Neural crest cell (in vitro differentiated cells): ENCODE measurements around the gene POLR2I. TPM values are rescaled to one million over a fixed set of nuclear protein-coding genes. Genes with fewer than 3 reads are reported as not detected.
A peak's percentile ranks its signal among the peaks of the same experiment; 100 is the strongest.

Source experiments
- DNase-seq: peaks from one replicate; pipeline ENCODE4 v3.0.0; 2021; ENCODE audit warnings: low read depth, mixed read lengths, low spot score
- H3K27ac Mint-ChIP-seq: one replicate; pipeline ENCODE4 v1.8.0; 2021; ENCODE audit warnings: mild to moderate bottlenecking, mixed read lengths; ENCODE audit not compliant: unreplicated experiment
- H3K27me3 Mint-ChIP-seq: 2 replicates; pipeline ENCODE4 v1.8.0; 2021; ENCODE audit warnings: low read depth, mild to moderate bottlenecking, mixed read lengths
- H3K36me3 Mint-ChIP-seq: 2 replicates; pipeline ENCODE4 v1.8.0; 2021; ENCODE audit warnings: low read depth, mild to moderate bottlenecking, mixed read lengths
- H3K4me1 Mint-ChIP-seq: 2 replicates; pipeline ENCODE4 v1.8.0; 2021; ENCODE audit warnings: mixed read lengths
- H3K4me3 Mint-ChIP-seq: one replicate; pipeline ENCODE4 v1.8.0; 2021; ENCODE audit warnings: mild to moderate bottlenecking, mixed read lengths
- H3K9me3 Mint-ChIP-seq: 2 replicates; pipeline ENCODE4 v1.8.0; 2021; ENCODE audit warnings: mixed read lengths
- total RNA-seq: library from RNA; stranded (reverse); gene quantifications from 2 replicates; pipeline ENCODE4 v1.2.1, GENCODE V29; 2021
- TF ChIP-seq, protein P1 (sequence below): fragments of 200-600 bp; sonication (generic); conservative IDR thresholded peaks from 2 replicates; pipeline ENCODE4 v1.5.0; 2021; ENCODE audit warnings: antibody characterized with exemption, mild to moderate bottlenecking

The POLR2I gene
- total RNA-seq, 1 donor from 2014 or later, result 111 TPM

- H3K27me3 Mint-ChIP-seq, result no peaks in the 10 kb centered on the region
- TF ChIP-seq, protein P1, sequence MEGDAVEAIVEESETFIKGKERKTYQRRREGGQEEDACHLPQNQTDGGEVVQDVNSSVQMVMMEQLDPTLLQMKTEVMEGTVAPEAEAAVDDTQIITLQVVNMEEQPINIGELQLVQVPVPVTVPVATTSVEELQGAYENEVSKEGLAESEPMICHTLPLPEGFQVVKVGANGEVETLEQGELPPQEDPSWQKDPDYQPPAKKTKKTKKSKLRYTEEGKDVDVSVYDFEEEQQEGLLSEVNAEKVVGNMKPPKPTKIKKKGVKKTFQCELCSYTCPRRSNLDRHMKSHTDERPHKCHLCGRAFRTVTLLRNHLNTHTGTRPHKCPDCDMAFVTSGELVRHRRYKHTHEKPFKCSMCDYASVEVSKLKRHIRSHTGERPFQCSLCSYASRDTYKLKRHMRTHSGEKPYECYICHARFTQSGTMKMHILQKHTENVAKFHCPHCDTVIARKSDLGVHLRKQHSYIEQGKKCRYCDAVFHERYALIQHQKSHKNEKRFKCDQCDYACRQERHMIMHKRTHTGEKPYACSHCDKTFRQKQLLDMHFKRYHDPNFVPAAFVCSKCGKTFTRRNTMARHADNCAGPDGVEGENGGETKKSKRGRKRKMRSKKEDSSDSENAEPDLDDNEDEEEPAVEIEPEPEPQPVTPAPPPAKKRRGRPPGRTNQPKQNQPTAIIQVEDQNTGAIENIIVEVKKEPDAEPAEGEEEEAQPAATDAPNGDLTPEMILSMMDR, result no peak
- no peaks in the 10 kb centered on the region for H3K9me3 Mint-ChIP-seq
- peaks cover 14% of the 10 kb centered on the region for H3K4me1 Mint-ChIP-seq
- H3K27ac Mint-ChIP-seq, result no peak overlapping the region
- H3K4me3 Mint-ChIP-seq, result no peak overlapping the region
- no peak for DNase-seq
- peaks cover 3% of the 10 kb centered on the region for H3K36me3 Mint-ChIP-seq
Measured at GRCh38 chr19:36152019-36152351, 37.3 kb upstream of the POLR2I start.

- peaks cover 7% of the 10 kb centered on the region for H3K36me3 Mint-ChIP-seq
- no peak overlapping the region for H3K4me3 Mint-ChIP-seq
- TF ChIP-seq, protein P1, result no peak
- H3K4me1 Mint-ChIP-seq, result peaks cover 10% of the 10 kb centered on the region
- no peak for DNase-seq
- no peaks in the 10 kb centered on the region for H3K27me3 Mint-ChIP-seq
- H3K27ac Mint-ChIP-seq, result no peak overlapping the region
- no peaks in the 10 kb centered on the region for H3K9me3 Mint-ChIP-seq
Measured at GRCh38 chr19:36151144-36152018, 36.7 kb upstream of the POLR2I start.

GRCh38 chr19:36150586-36150985 lies 35.9 kb upstream of the POLR2I start:
- DNase-seq, result no peak
- H3K27ac Mint-ChIP-seq, result no peak overlapping the region

GRCh38 chr19:36149673-36150406 lies 35.2 kb upstream of the POLR2I start:
- Mint-ChIP-seq H3K9me3 (no peaks in the 10 kb centered on the region), H3K4me1 (no peaks in the 10 kb centered on the region), H3K27me3 (no peaks in the 10 kb centered on the region), H3K4me3 (peak overlapping the region; percentile 61), H3K36me3 (peaks cover 11% of the 10 kb centered on the region), H3K27ac (peak overlapping the region; percentile 57)
- TF ChIP-seq, protein P1, result no peak
- no peak for DNase-seq

More at GRCh38 chr19:36150586-36150985, 35.9 kb upstream of the POLR2I start:
- Mint-ChIP-seq H3K36me3 (peaks cover 10% of the 10 kb centered on the region), H3K9me3 (no peaks in the 10 kb centered on the region), H3K4me1 (peaks cover 4% of the 10 kb centered on the region), H3K4me3 (no peak overlapping the region), H3K27me3 (no peaks in the 10 kb centered on the region)
- TF ChIP-seq, protein P1, result no peak

DNA sequence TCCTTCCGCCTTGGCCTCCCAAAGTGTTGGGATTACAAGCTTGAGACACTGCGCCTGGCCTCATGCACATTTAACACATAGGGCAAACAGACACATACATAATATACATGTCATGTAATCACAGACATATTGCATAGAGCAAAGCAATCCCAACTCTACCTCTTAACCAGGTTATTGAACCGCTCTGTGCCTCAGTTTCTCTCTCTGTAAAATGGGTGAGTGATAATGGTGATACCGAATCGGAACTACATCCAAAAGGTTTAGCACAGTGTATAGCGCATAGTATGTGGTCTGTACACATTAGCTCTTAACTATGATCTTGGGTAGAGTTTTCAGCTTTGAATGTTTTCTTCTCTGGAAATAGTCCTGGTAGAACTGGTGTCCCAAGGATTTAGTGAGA lies 29.9 kb upstream of the POLR2I start:
- TF ChIP-seq, protein P1, result no peak
- H3K27me3 Mint-ChIP-seq, result no peaks in the 10 kb centered on the region
- no peak overlapping the region for H3K27ac Mint-ChIP-seq
- peaks cover 4% of the 10 kb centered on the region for H3K9me3 Mint-ChIP-seq
- H3K4me1 Mint-ChIP-seq, result peaks cover 9% of the 10 kb centered on the region
- H3K4me3 Mint-ChIP-seq, result no peak overlapping the region
- no peak for DNase-seq
- peaks cover 24% of the 10 kb centered on the region for H3K36me3 Mint-ChIP-seq
